ENCODE data around the gene PIR.

DNA sequence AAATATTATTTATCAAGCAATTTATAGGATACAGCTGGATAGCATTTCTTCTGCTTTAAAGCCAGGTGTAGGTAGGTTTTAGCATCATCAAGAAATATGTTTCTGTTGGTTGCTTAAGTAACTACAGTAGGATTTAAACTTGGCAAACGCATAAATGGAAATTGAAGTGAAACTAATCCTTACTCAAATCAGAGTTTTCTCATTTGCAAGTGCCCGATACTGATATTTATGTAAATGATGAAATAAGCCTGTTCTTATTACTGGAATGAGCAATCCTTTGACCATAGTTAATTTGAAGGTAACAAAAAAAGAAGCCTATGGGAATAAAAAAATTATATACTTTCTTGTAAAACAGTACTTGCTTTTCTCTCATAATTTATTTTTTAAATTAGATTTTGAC lies 134.6 kb downstream of the PIR start:
- no peak for TF ChIP-seq EP300 (IDR thresholded peaks at IDR 0.05)
- TF ChIP-seq, protein P1, sequence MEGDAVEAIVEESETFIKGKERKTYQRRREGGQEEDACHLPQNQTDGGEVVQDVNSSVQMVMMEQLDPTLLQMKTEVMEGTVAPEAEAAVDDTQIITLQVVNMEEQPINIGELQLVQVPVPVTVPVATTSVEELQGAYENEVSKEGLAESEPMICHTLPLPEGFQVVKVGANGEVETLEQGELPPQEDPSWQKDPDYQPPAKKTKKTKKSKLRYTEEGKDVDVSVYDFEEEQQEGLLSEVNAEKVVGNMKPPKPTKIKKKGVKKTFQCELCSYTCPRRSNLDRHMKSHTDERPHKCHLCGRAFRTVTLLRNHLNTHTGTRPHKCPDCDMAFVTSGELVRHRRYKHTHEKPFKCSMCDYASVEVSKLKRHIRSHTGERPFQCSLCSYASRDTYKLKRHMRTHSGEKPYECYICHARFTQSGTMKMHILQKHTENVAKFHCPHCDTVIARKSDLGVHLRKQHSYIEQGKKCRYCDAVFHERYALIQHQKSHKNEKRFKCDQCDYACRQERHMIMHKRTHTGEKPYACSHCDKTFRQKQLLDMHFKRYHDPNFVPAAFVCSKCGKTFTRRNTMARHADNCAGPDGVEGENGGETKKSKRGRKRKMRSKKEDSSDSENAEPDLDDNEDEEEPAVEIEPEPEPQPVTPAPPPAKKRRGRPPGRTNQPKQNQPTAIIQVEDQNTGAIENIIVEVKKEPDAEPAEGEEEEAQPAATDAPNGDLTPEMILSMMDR (IDR thresholded peaks at IDR 0.05) = no peak
- no peak for TF ChIP-seq POLR2A (IDR thresholded peaks at IDR 0.05)

Data from ovary (tissue), 3 donors.